NB4 (cell line): ENCODE data around the gene PDE11A.

Experiments
- CTCF ChIP-seq: IDR thresholded peaks from one replicate; pipeline ENCODE4 v1.5.1; 2012; ENCODE audit warnings: low read depth, low read length
- MYC ChIP-seq: IDR thresholded peaks from 2 replicates; pipeline ENCODE4 v1.6.1; 2011; ENCODE audit warnings: low read depth, low read length
- POLR2A ChIP-seq: IDR thresholded peaks from 2 replicates; pipeline ENCODE4 v1.6.1; 2011; ENCODE audit warnings: mild to moderate bottlenecking; ENCODE audit not compliant: insufficient read length; ENCODE audit errors: extremely low read depth
- TF ChIP-seq, protein P1 (sequence below): IDR thresholded peaks from 2 replicates; pipeline ENCODE4 v1.6.1; 2011; ENCODE audit warnings: low read depth, low read length

DNA sequence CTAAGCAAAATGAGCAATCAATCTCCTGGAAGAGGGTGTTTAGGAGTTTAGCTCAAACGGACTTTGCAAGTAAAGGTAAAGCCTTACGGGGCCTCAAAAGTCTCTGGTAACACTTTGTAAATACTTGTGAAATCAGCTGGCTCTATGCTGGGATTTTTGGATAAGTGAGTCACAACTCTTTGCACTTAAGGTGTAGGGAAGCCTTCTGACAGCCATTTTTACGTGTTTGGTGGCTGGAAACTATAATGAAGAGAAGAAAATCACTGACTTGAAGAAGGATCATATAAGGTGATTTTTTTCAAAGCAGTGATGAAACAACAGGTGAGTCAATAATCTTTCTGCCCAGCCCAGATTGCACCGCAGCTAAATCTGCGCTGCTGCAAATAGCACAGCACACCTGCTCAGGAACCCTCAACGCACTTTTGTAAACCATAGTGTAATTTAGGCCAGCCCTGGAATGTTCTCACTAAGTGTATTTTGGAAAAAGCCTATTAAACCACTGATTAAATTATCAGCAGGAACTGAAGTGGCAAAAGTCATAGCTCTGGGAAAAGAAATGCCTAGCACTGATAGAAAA is 461.2 kb downstream of the PDE11A start:
- no peak for TF ChIP-seq CTCF
- TF ChIP-seq POLR2A: no peak
- TF ChIP-seq, protein P1, sequence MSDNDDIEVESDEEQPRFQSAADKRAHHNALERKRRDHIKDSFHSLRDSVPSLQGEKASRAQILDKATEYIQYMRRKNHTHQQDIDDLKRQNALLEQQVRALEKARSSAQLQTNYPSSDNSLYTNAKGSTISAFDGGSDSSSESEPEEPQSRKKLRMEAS: no peak
- no peak for TF ChIP-seq MYC
